K562 (cell line): ENCODE results near the gene C6orf89.

ENCODE experiments used
- SIN3A ChIP-seq, 2 experiments: fragments of 150-350 bp in 1 of 2; IDR thresholded peaks; 2 replicates each; pipeline ENCODE4 v1.6.1; 2011 to 2016; ENCODE audit warnings: borderline replicate concordance in 2 of 2, low read depth in 2 of 2, low read length in 2 of 2, mild to moderate bottlenecking in 2 of 2, moderate library complexity in 2 of 2; ENCODE audit not compliant: control insufficient read depth in 1 of 2
- ZNF253 ChIP-seq: fragments of 250-450 bp; sonication (Bioruptor Pico); conservative IDR thresholded peaks from 2 replicates; pipeline ENCODE4 v1.6.1; 2021; ENCODE audit warnings: mild to moderate bottlenecking

GRCh38 chr6:36933519-36933918, 47.8 kb downstream of the C6orf89 start:
- TF ChIP-seq ZNF253: no peak
- no peak for TF ChIP-seq SIN3A (IDR thresholded peaks at IDR 0.05; ENCODE audit: borderline replicate concordance in 2 of 2, control insufficient read depth in 1 of 2, low read depth in 2 of 2, low read length in 2 of 2)
